Gastrocnemius medialis (tissue), 4 donors: ENCODE results near the gene HSD3B2.

ENCODE experiments used
- POLR2A ChIP-seq, 2 donors: fragments of 450-650 bp; IDR thresholded peaks; one replicate each; pipeline ENCODE4 v1.6.1; 2017; ENCODE audit warnings: antibody characterized with exemption in 2 of 2, mild to moderate bottlenecking in 2 of 2, moderate library complexity in 2 of 2
- TF ChIP-seq, protein P1 (sequence below), 5 experiments: fragments of 450-650 bp in 3 of 5; fragments of 200-600 bp in 2 of 5; sonication (generic) in 2 of 5; IDR thresholded peaks in 4 of 5; conservative IDR thresholded peaks in 1 of 5; 1 replicate in 4 of 5; 2 replicates in 1 of 5; pipeline ENCODE4 v1.5.1; 2016 to 2019; ENCODE audit warnings: antibody characterized with exemption in 5 of 5, mild to moderate bottlenecking in 3 of 5, moderate library complexity in 3 of 5

DNA sequence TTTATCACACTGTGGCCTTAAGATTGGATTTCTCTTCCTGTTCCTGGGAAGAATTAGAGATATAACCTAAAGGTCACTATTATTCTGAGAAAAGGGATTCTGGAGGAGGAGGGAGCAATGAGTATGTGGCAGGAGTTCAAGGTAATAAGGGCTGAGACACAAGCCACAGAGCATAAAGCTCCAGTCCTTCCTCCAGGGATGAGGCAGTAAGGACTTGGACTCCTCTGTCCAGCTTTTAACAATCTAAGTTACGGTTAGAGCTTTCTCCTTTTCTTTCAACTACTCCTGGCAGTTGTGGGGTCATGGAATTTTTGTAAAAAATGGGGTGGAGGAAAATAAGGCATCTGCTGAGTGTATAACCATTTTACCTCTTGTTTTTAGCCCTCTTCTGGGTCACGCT, at the start of gene HSD3B2:
- TF ChIP-seq POLR2A (IDR thresholded peaks at IDR 0.05): no peak
- TF ChIP-seq, protein P1, sequence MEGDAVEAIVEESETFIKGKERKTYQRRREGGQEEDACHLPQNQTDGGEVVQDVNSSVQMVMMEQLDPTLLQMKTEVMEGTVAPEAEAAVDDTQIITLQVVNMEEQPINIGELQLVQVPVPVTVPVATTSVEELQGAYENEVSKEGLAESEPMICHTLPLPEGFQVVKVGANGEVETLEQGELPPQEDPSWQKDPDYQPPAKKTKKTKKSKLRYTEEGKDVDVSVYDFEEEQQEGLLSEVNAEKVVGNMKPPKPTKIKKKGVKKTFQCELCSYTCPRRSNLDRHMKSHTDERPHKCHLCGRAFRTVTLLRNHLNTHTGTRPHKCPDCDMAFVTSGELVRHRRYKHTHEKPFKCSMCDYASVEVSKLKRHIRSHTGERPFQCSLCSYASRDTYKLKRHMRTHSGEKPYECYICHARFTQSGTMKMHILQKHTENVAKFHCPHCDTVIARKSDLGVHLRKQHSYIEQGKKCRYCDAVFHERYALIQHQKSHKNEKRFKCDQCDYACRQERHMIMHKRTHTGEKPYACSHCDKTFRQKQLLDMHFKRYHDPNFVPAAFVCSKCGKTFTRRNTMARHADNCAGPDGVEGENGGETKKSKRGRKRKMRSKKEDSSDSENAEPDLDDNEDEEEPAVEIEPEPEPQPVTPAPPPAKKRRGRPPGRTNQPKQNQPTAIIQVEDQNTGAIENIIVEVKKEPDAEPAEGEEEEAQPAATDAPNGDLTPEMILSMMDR (IDR thresholded peaks at IDR 0.05 in 4 of 5, conservative IDR thresholded peaks at IDR 0.05 in 1 of 5): no peak
